H1 (cell line): ENCODE data around the gene MSI2. TPM values are rescaled to one million over a fixed set of nuclear protein-coding genes. Genes with fewer than 3 reads are reported as not detected.

Source experiments
- BRCA1 ChIP-seq: IDR thresholded peaks from 2 replicates; pipeline ENCODE4 v1.6.1; 2012; ENCODE audit warnings: low read depth, low read length, improper control_type of control experiment
- EGR1 ChIP-seq: IDR thresholded peaks from 2 replicates; pipeline ENCODE4 v1.6.1; 2011; ENCODE audit warnings: low read depth, low read length, borderline replicate concordance
- GABPA ChIP-seq: IDR thresholded peaks from 2 replicates; pipeline ENCODE4 v1.6.1; 2011; ENCODE audit warnings: mild to moderate bottlenecking, low read length, moderate library complexity, borderline replicate concordance; ENCODE audit not compliant: insufficient read depth
- POLR2AphosphoS5 ChIP-seq: IDR thresholded peaks from 2 replicates; pipeline ENCODE4 v1.6.1; 2011; ENCODE audit warnings: low read depth, low read length
- SIN3A ChIP-seq, 2 experiments: IDR thresholded peaks in 1 of 2; conservative IDR thresholded peaks in 1 of 2; 2 replicates each; pipeline ENCODE4 v1.6.1; 2011 to 2012; ENCODE audit warnings: low read length in 2 of 2, improper control_type of control experiment in 1 of 2, low read depth in 1 of 2, mild to moderate bottlenecking in 1 of 2
- SIX5 ChIP-seq: IDR thresholded peaks from 2 replicates; pipeline ENCODE4 v1.6.1; 2011; ENCODE audit warnings: mild to moderate bottlenecking, low read depth, low read length
- polyA plus RNA-seq, 7 experiments: library from polyadenylated mRNA; depleted of rRNA in 3 of 7; stranded (reverse) in 5 of 7; unstranded in 2 of 7; fragments of >200 nt in 5 of 7; fragments of 200-250 nt in 2 of 7; gene quantifications; 1 replicate in 5 of 7; 2 replicates in 1 of 7; 4 replicates in 1 of 7; pipeline versions ENCODE4 v1.2.1 to v1.2.3, GENCODE V29; 2011 to 2013; ENCODE audit warnings: missing spikeins in 2 of 7, mixed read lengths in 2 of 7
- total RNA-seq: library from RNA; stranded (reverse); fragmentation: NEBNext Ultra II Directional; extraction: Animal tissue kit (Norgen Biotek cat#: 25700); gene quantifications from 2 replicates; pipeline ENCODE4 v1.2.1, GENCODE V29; 2021

Gene MSI2
- total and polyA plus RNA-seq, 2 of the 8 experiments (the other 6 are each of a cell fraction or from before 2014, with no cell fraction given) = 36.7 to 80.6 TPM

GRCh38 chr17:57395721-57396321 is 139.5 kb downstream of the MSI2 start (continued):
- TF ChIP-seq SIX5 (no peak), BRCA1 (no peak), GABPA (no peak), EGR1 (no peak), POLR2AphosphoS5 (no peak), SIN3A (conservative IDR thresholded peaks at IDR 0.05 in 1 of 2, IDR thresholded peaks at IDR 0.05 in 1 of 2; ENCODE audit: low read depth in 1 of 2, low read length in 2 of 2) (no peak)
